GM08714 (cell line): ENCODE results near the gene CNPY4.

Experiments
- H3K4me3 ChIP-seq: fragments of 200-500 bp; sonication (Bioruptor generic); 2 replicates; pipeline ENCODE4 v1.5.1; 2014; ENCODE audit warnings: mild to moderate bottlenecking, low read length, inconsistent platforms
- ZNF274 ChIP-seq: IDR thresholded peaks from 2 replicates; pipeline ENCODE4 v1.6.1; 2012; ENCODE audit warnings: mild to moderate bottlenecking, low read depth, low read length

The CNPY4 gene

GRCh38 chr7:100119072-100119969 is at the start of gene CNPY4, which contains the start of gene TAF6:
TSS of gene CNPY4 (plus strand) at chr7:100119634. CDS start at chr7:100119745, 111 bp downstream.
TSS of gene TAF6 (minus strand) at chr7:100119358. CDS start at chr7:100114209, 5,149 bp downstream.
- H3K4me3 ChIP-seq: peak within 1 kb of the TSS; percentile 68
- TF ChIP-seq ZNF274: no peak

GRCh38 chr7:100069991-100070390 is 49.4 kb upstream of the CNPY4 start:
- TF ChIP-seq ZNF274: no peak
- H3K4me3 ChIP-seq: no peak overlapping the region

- no peak overlapping the region for H3K4me3 ChIP-seq
- peak; percentile 13; the same call in 1 of the 2 replicates for TF ChIP-seq ZNF274
Measured at GRCh38 chr7:100071018-100071723, 48.3 kb upstream of the CNPY4 start.

- H3K4me3 ChIP-seq: no peak overlapping the region
- TF ChIP-seq ZNF274: no peak
Measured at GRCh38 chr7:100072462-100072861, 47.0 kb upstream of the CNPY4 start.

GRCh38 chr7:100074841-100075240 is 44.6 kb upstream of the CNPY4 start:
- no peak for TF ChIP-seq ZNF274
- H3K4me3 ChIP-seq: no peak overlapping the region

- H3K4me3 ChIP-seq: no peak overlapping the region
- no peak for TF ChIP-seq ZNF274
Measured at GRCh38 chr7:100075418-100075817, 44.0 kb upstream of the CNPY4 start.

GRCh38 chr7:100077205-100077604 is 42.2 kb upstream of the CNPY4 start:
- H3K4me3 ChIP-seq: no peak overlapping the region
- no peak for TF ChIP-seq ZNF274

GRCh38 chr7:100079024-100079560 is 40.3 kb upstream of the CNPY4 start:
- H3K4me3 ChIP-seq: no peak overlapping the region
- no peak for TF ChIP-seq ZNF274

- H3K4me3 ChIP-seq: peak overlapping the region; percentile 100
- no peak for TF ChIP-seq ZNF274
Measured at GRCh38 chr7:100080907-100081534, 38.4 kb upstream of the CNPY4 start.

- peak within 1 kb of the TSS; percentile 100 for H3K4me3 ChIP-seq
- no peak for TF ChIP-seq ZNF274
Measured at GRCh38 chr7:100081535-100082102, 37.8 kb upstream of the CNPY4 start, which contains the start of gene ZNF3. TSS of gene ZNF3 (minus strand) at chr7:100081723. CDS start at chr7:100077357, 4,366 bp downstream.

- TF ChIP-seq ZNF274: no peak
- no peak overlapping the region for H3K4me3 ChIP-seq
Measured at GRCh38 chr7:100082978-100083377, 36.5 kb upstream of the CNPY4 start.

GRCh38 chr7:100085515-100085914 is 33.9 kb upstream of the CNPY4 start:
- TF ChIP-seq ZNF274: no peak
- H3K4me3 ChIP-seq: no peak overlapping the region

- no peak overlapping the region for H3K4me3 ChIP-seq
- no peak for TF ChIP-seq ZNF274
Measured at GRCh38 chr7:100087055-100087750, 32.2 kb upstream of the CNPY4 start.

GRCh38 chr7:100088095-100088620 is 31.3 kb upstream of the CNPY4 start:
- peak overlapping the region; percentile 87; the same call in 1 of the 2 replicates for H3K4me3 ChIP-seq
- TF ChIP-seq ZNF274: no peak
